HCT116 (cell line): Measurements from ENCODE around the gene MYO10. TPM values are rescaled to one million over a fixed set of nuclear protein-coding genes. Genes with fewer than 3 reads are reported as not detected.

Source experiments
- ATAC-seq: fragments of 200-7000 bp; cut with Tn5 transposase; 2 replicates; pipeline ENCODE4 v1.9.1; 2020; ENCODE audit warnings: mild to moderate bottlenecking, moderate library complexity
- BruUV-seq: library from RNA; stranded (reverse); fragments of 400-500 nt; replicated peaks from 2 replicates; lab custom pipeline; 2021; lab: Mats Ljungman, UMichigan
- CTCF ChIA-PET: fragments of 300-600 bp; sonication (Branson Sonifier 250); formaldehyde crosslinking; loops from one replicate; lab custom pipeline; 2021; ENCODE audit warnings: antibody characterized with exemption; lab: Charles Lee
- POLR2A ChIA-PET: fragments of 300-600, 350-600 bp; sonication (Branson Sonifier 250); formaldehyde crosslinking; loops from one replicate; lab custom pipeline; 2021; ENCODE audit warnings: antibody characterized with exemption; lab: Charles Lee
- RAD21 ChIA-PET, 2 experiments: fragments of 300-600 bp; sonication (Branson Sonifier 250); formaldehyde crosslinking; loops; one replicate each; lab custom pipeline; 2023; ENCODE audit warnings: low total read pairs in 2 of 2; ENCODE audit not compliant: uncharacterized antibody in 2 of 2, unreplicated experiment in 2 of 2, low non-redundant PET in 1 of 2; lab: Charles Lee
- DNase-seq: peaks from one replicate; pipeline ENCODE4 v3.0.0-alpha.2; 2010; ENCODE audit warnings: low read depth, low spot score
- H2AFZ ChIP-seq: fragments of 200-600 bp; shearing (Covaris generic), sonication (generic); 2 replicates; pipeline ENCODE4 v1.6.1; 2017; ENCODE audit warnings: low read depth, mixed run types, mixed read lengths, antibody characterized with exemption, low read length; ENCODE audit not compliant: poor library complexity, severe bottlenecking
- H3K27ac ChIP-seq: 2 replicates; pipeline ENCODE4 v1.5.1; 2012; ENCODE audit warnings: low read depth, low read length
- H3K27me3 ChIP-seq: fragments of 200-600 bp; sonication (generic); 2 replicates; pipeline ENCODE4 v1.6.1; 2016; ENCODE audit warnings: mixed run types, low read length, mixed read lengths; ENCODE audit not compliant: insufficient read depth
- H3K36me3 ChIP-seq, 2 experiments: fragments of 200-500 bp in 1 of 2; fragments of 200-600 bp in 1 of 2; sonication (Bioruptor generic) in 1 of 2; sonication (generic) in 1 of 2; 2 replicates each; pipeline versions ENCODE4 v1.5.1 to v1.6.1; 2014 to 2016; ENCODE audit warnings: low read length in 2 of 2, inconsistent platforms in 1 of 2, mixed read lengths in 1 of 2, mixed run types in 1 of 2; ENCODE audit not compliant: insufficient read depth in 2 of 2, control insufficient read depth in 1 of 2
- H3K4me1 ChIP-seq, 2 experiments: fragments of 200-600 bp in 1 of 2; sonication (generic) in 1 of 2; 2 replicates each; pipeline versions ENCODE4 v1.5.1 to v1.6.1; 2012 to 2017; ENCODE audit warnings: low read length in 2 of 2, inconsistent platforms in 1 of 2, mild to moderate bottlenecking in 1 of 2, mixed read lengths in 1 of 2, mixed run types in 1 of 2, moderate library complexity in 1 of 2; ENCODE audit not compliant: insufficient read depth in 2 of 2, control insufficient read depth in 1 of 2
- H3K4me2 ChIP-seq: fragments of 200-600 bp; sonication (generic); 2 replicates; pipeline ENCODE4 v1.6.1; 2017; ENCODE audit warnings: mixed run types, low read length, mixed read lengths
- H3K4me3 ChIP-seq, 2 experiments: fragments of 200-600 bp in 1 of 2; sonication (generic) in 1 of 2; replicated peaks in 1 of 2; 2 replicates each; pipeline ENCODE4 v1.5.1; 2011 to 2016; ENCODE audit warnings: low read length in 2 of 2, control low read depth in 1 of 2, low read depth in 1 of 2, mild to moderate bottlenecking in 1 of 2, mixed read lengths in 1 of 2, mixed run types in 1 of 2
- H3K79me2 ChIP-seq: fragments of 200-600 bp; sonication (generic); 2 replicates; pipeline ENCODE4 v1.6.1; 2017; ENCODE audit warnings: mild to moderate bottlenecking, mixed run types, low read length, moderate library complexity, mixed read lengths; ENCODE audit not compliant: insufficient read depth
- H3K9ac ChIP-seq: fragments of 200-600 bp; sonication (generic); 2 replicates; pipeline ENCODE4 v1.6.1; 2016; ENCODE audit warnings: low read length, mixed read lengths
- H3K9me2 ChIP-seq: fragments of 200-600 bp; sonication (generic), shearing (Covaris generic); 2 replicates; pipeline ENCODE4 v1.6.1; 2017; ENCODE audit warnings: mixed run types, mild to moderate bottlenecking, moderate library complexity; ENCODE audit not compliant: insufficient read depth
- H3K9me3 ChIP-seq, 2 experiments: fragments of 200-500 bp in 1 of 2; fragments of 200-600 bp in 1 of 2; sonication (Bioruptor generic) in 1 of 2; sonication (generic) in 1 of 2; 2 replicates each; pipeline ENCODE4 v1.6.1; 2014 to 2017; ENCODE audit warnings: low read length in 2 of 2, mixed read lengths in 2 of 2, inconsistent platforms in 1 of 2, low read depth in 1 of 2, mild to moderate bottlenecking in 1 of 2, mixed run types in 1 of 2, moderate library complexity in 1 of 2; ENCODE audit not compliant: control insufficient read depth in 1 of 2, insufficient read depth in 1 of 2
- H4K20me1 ChIP-seq: fragments of 200-600 bp; sonication (generic), shearing (Covaris generic); 2 replicates; pipeline ENCODE4 v1.6.1; 2017; ENCODE audit warnings: mixed run types, mild to moderate bottlenecking, moderate library complexity; ENCODE audit not compliant: insufficient read depth
- ATF3 ChIP-seq: IDR thresholded peaks from 2 replicates; pipeline ENCODE4 v1.6.1; 2012
- CEBPB ChIP-seq: IDR thresholded peaks from 2 replicates; pipeline ENCODE4 v1.6.1; 2012; ENCODE audit warnings: low read depth
- EGR1 ChIP-seq: IDR thresholded peaks from 2 replicates; pipeline ENCODE4 v1.6.1; 2012; ENCODE audit warnings: low read depth
- ELF1 ChIP-seq: IDR thresholded peaks from 2 replicates; pipeline ENCODE4 v1.6.1; 2012; ENCODE audit warnings: low read depth, borderline replicate concordance
- EZH2 ChIP-seq: fragments of 200-600 bp; sonication (generic); IDR thresholded peaks from 2 replicates; pipeline ENCODE4 v1.6.1; 2017; ENCODE audit warnings: antibody characterized with exemption, mixed run types
- EZH2phosphoT487 ChIP-seq: fragments of 200-600 bp; IDR thresholded peaks from 2 replicates; pipeline ENCODE4 v1.6.1; 2018; ENCODE audit warnings: antibody characterized with exemption, borderline replicate concordance
- FOSL1 ChIP-seq: IDR thresholded peaks from 2 replicates; pipeline ENCODE4 v1.6.1; 2012; ENCODE audit warnings: low read depth
- JUND ChIP-seq: IDR thresholded peaks from 2 replicates; pipeline ENCODE4 v1.6.1; 2012
- MAX ChIP-seq: IDR thresholded peaks from 2 replicates; pipeline ENCODE4 v1.6.1; 2012
- POLR2A ChIP-seq: IDR thresholded peaks from 2 replicates; pipeline ENCODE4 v1.7.0; 2011; ENCODE audit warnings: borderline replicate concordance; ENCODE audit not compliant: insufficient read depth, insufficient read length; ENCODE audit errors: extremely low read depth
- POLR2AphosphoS5 ChIP-seq: IDR thresholded peaks from 2 replicates; pipeline ENCODE4 v1.6.1; 2011; ENCODE audit warnings: mild to moderate bottlenecking, low read depth, low read length, moderate library complexity
- RAD21 ChIP-seq: IDR thresholded peaks from 2 replicates; pipeline ENCODE4 v1.6.1; 2012; ENCODE audit warnings: low read depth, mild to moderate bottlenecking
- SIN3A ChIP-seq: IDR thresholded peaks from 2 replicates; pipeline ENCODE4 v1.6.1; 2012; ENCODE audit warnings: low read depth
- TCF7L2 ChIP-seq: IDR thresholded peaks from 2 replicates; pipeline ENCODE4 v1.7.0; 2011; ENCODE audit warnings: borderline replicate concordance, inconsistent platforms; ENCODE audit not compliant: insufficient read depth, insufficient read length; ENCODE audit errors: extremely low read depth
- YY1 ChIP-seq: IDR thresholded peaks from 2 replicates; pipeline ENCODE4 v1.6.1; 2011; ENCODE audit warnings: low read length, low read depth, moderate library complexity, mild to moderate bottlenecking; ENCODE audit not compliant: insufficient replicate concordance; ENCODE audit errors: extremely low read depth
- ZBTB33 ChIP-seq: IDR thresholded peaks from 2 replicates; pipeline ENCODE4 v1.6.1; 2011; ENCODE audit warnings: mild to moderate bottlenecking, low read length, moderate library complexity; ENCODE audit not compliant: insufficient replicate concordance; ENCODE audit errors: extremely low read depth
- ZFX ChIP-seq: fragments of 450-650 bp; IDR thresholded peaks from 2 replicates; pipeline ENCODE4 v1.6.1; 2017
- ZNF274 ChIP-seq: fragments of 200-500 bp; sonication (Bioruptor generic); IDR thresholded peaks from 2 replicates; pipeline ENCODE4 v1.6.1; 2014; ENCODE audit warnings: mild to moderate bottlenecking, low read depth, low read length, inconsistent platforms
- intact Hi-C: fragments of 100-400 bp; cut with micrococcal nuclease; formaldehyde crosslinking; loops from 2 replicates; pipeline ENCODE4 v1.10.0; 2022
- total RNA-seq: library from RNA; stranded (reverse); gene quantifications from one replicate; pipeline ENCODE4 v1.2.1, GENCODE V29; 2021; ENCODE audit not compliant: unreplicated experiment
- TF ChIP-seq, protein P1 (sequence below), 3 experiments: fragments of 200-600 bp in 1 of 3; sonication (generic) in 1 of 3; IDR thresholded peaks in 2 of 3; conservative IDR thresholded peaks in 1 of 3; 2 replicates each; pipeline ENCODE4 v1.5.1; 2012 to 2017; ENCODE audit warnings: low read depth in 2 of 3, low read length in 2 of 3, antibody characterized with exemption in 1 of 3, borderline replicate concordance in 1 of 3, control low read depth in 1 of 3, mild to moderate bottlenecking in 1 of 3, mixed read lengths in 1 of 3, mixed run types in 1 of 3, moderate library complexity in 1 of 3; ENCODE audit not compliant: insufficient read depth in 1 of 3
- TF ChIP-seq, protein P2 (sequence below): IDR thresholded peaks from 2 replicates; pipeline ENCODE4 v1.6.1; 2012; ENCODE audit warnings: low read depth

Gene MYO10
- total RNA-seq, 1 experiment from 2014 or later, result 34.9 TPM

DNA sequence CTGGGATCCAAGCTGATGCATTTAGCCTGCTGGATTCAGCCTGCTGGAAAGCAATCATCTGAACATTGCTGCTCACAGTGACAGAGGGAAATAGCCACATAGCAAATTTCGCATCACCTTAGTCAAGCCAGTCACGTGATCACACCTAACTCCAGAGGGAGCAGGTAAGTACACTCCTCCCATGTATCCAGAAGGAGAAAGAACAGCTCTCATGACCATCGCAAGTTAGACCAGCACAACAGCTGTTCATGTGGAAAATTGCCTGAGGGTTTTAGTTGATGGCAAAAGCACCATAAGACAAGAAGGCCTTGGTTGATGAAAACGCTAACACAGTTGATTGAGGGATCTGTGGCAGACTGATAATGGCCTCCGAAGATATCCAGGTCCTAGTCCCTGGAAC is 34.2 kb upstream of the MYO10 start:
- H3K79me2 ChIP-seq, result no peaks in the 10 kb centered on the region
- H2AFZ ChIP-seq, result no peak overlapping the region
- no peak overlapping the region for H3K4me2 ChIP-seq
- no peak overlapping the region for H3K9ac ChIP-seq
- H3K36me3 ChIP-seq, result no peaks in the 10 kb centered on the region
- intact Hi-C loops, result no loop called here
- no peak for DNase-seq
- no peaks in the 10 kb centered on the region for H3K9me3 ChIP-seq
- H4K20me1 ChIP-seq, result no peaks in the 10 kb centered on the region
- ChIA-PET POLR2A (no interaction called here), CTCF (no interaction called here), RAD21 (no interaction called here)
- H3K27me3 ChIP-seq, result no peaks in the 10 kb centered on the region
- no TSS peak for BruUV-seq
- H3K9me2 ChIP-seq, result no peaks in the 10 kb centered on the region
- no peak for ATAC-seq
- no peak for TF ChIP-seq ELF1
- TF ChIP-seq JUND, result no peak
- TF ChIP-seq, protein P1, sequence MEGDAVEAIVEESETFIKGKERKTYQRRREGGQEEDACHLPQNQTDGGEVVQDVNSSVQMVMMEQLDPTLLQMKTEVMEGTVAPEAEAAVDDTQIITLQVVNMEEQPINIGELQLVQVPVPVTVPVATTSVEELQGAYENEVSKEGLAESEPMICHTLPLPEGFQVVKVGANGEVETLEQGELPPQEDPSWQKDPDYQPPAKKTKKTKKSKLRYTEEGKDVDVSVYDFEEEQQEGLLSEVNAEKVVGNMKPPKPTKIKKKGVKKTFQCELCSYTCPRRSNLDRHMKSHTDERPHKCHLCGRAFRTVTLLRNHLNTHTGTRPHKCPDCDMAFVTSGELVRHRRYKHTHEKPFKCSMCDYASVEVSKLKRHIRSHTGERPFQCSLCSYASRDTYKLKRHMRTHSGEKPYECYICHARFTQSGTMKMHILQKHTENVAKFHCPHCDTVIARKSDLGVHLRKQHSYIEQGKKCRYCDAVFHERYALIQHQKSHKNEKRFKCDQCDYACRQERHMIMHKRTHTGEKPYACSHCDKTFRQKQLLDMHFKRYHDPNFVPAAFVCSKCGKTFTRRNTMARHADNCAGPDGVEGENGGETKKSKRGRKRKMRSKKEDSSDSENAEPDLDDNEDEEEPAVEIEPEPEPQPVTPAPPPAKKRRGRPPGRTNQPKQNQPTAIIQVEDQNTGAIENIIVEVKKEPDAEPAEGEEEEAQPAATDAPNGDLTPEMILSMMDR (IDR thresholded peaks at IDR 0.05 in 2 of 3, conservative IDR thresholded peaks at IDR 0.05 in 1 of 3; ENCODE audit: borderline replicate concordance in 1 of 3, insufficient read depth in 1 of 3, low read depth in 2 of 3, low read length in 2 of 3), result no peak
- TF ChIP-seq EZH2phosphoT487, result no peak
- no peak for TF ChIP-seq TCF7L2
- no peak for TF ChIP-seq POLR2A
- no peak for TF ChIP-seq EZH2
- no peak for TF ChIP-seq ZFX
- TF ChIP-seq ATF3, result no peak
- TF ChIP-seq ZNF274, result no peak
- no peak for TF ChIP-seq POLR2AphosphoS5
- no peak for TF ChIP-seq MAX
- no peak for TF ChIP-seq EGR1
- TF ChIP-seq SIN3A, result no peak
- no peak for TF ChIP-seq CEBPB
- TF ChIP-seq RAD21, result no peak
- no peak for TF ChIP-seq YY1
- no peak for TF ChIP-seq FOSL1
- TF ChIP-seq, protein P2, sequence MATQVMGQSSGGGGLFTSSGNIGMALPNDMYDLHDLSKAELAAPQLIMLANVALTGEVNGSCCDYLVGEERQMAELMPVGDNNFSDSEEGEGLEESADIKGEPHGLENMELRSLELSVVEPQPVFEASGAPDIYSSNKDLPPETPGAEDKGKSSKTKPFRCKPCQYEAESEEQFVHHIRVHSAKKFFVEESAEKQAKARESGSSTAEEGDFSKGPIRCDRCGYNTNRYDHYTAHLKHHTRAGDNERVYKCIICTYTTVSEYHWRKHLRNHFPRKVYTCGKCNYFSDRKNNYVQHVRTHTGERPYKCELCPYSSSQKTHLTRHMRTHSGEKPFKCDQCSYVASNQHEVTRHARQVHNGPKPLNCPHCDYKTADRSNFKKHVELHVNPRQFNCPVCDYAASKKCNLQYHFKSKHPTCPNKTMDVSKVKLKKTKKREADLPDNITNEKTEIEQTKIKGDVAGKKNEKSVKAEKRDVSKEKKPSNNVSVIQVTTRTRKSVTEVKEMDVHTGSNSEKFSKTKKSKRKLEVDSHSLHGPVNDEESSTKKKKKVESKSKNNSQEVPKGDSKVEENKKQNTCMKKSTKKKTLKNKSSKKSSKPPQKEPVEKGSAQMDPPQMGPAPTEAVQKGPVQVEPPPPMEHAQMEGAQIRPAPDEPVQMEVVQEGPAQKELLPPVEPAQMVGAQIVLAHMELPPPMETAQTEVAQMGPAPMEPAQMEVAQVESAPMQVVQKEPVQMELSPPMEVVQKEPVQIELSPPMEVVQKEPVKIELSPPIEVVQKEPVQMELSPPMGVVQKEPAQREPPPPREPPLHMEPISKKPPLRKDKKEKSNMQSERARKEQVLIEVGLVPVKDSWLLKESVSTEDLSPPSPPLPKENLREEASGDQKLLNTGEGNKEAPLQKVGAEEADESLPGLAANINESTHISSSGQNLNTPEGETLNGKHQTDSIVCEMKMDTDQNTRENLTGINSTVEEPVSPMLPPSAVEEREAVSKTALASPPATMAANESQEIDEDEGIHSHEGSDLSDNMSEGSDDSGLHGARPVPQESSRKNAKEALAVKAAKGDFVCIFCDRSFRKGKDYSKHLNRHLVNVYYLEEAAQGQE, result no peak
- no peak for TF ChIP-seq ZBTB33
- no peak overlapping the region for H3K27ac ChIP-seq
- peaks cover 2 to 5% of the 10 kb centered on the region in 2 experiments; a peak in 2 of 4 replicates for H3K4me1 ChIP-seq
- H3K4me3 ChIP-seq, result no peak overlapping the region
